ENCODE results near the gene EZH2. TPM values are rescaled to one million over a fixed set of nuclear protein-coding genes. Genes with fewer than 3 reads are reported as not detected.

The EZH2 gene
- total RNA-seq, 1 experiment from 2014 or later = 48.1 TPM

DNA sequence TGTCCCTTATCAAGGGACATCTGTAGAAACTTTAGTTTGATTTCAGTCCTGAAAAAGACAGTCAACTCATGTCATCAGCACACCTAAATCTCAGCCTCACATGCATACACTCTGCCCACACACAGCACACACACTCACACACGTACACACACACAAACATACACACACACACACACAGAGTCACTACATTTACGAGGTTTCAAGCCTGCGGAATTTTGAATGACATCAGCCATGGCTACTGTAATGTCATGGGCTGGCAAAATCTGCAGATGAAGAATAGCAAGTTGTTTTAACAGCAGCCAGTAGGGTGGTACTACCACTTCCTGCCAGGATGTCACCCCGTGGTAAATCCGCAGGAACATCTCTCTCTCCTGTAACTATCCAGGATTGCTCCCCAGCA, 37.1 kb upstream of the EZH2 start:
- Mint-ChIP-seq H3K9me3 (ENCODE audit: unreplicated experiment) (no peaks in the 10 kb centered on the region), H3K36me3 (ENCODE audit: insufficient read depth, unreplicated experiment) (no peaks in the 10 kb centered on the region), H3K27ac (ENCODE audit: low read depth, unreplicated experiment) (no peak overlapping the region), H3K4me1 (ENCODE audit: insufficient read depth, unreplicated experiment) (no peaks in the 10 kb centered on the region), H3K4me3 (ENCODE audit: unreplicated experiment) (no peak overlapping the region), H3K27me3 (ENCODE audit: insufficient read depth, unreplicated experiment) (no peaks in the 10 kb centered on the region)
- ChIA-PET POLR2A (interaction anchor here (0.6 kb wide), 1 partner anchor 379 kb away, joined by 3 read pairs; no protein-coding TSS in a partner anchor), CTCF (no interaction called here)
- no TSS peak for BruUV-seq (replicated peaks)
- TF ChIP-seq, protein P1, sequence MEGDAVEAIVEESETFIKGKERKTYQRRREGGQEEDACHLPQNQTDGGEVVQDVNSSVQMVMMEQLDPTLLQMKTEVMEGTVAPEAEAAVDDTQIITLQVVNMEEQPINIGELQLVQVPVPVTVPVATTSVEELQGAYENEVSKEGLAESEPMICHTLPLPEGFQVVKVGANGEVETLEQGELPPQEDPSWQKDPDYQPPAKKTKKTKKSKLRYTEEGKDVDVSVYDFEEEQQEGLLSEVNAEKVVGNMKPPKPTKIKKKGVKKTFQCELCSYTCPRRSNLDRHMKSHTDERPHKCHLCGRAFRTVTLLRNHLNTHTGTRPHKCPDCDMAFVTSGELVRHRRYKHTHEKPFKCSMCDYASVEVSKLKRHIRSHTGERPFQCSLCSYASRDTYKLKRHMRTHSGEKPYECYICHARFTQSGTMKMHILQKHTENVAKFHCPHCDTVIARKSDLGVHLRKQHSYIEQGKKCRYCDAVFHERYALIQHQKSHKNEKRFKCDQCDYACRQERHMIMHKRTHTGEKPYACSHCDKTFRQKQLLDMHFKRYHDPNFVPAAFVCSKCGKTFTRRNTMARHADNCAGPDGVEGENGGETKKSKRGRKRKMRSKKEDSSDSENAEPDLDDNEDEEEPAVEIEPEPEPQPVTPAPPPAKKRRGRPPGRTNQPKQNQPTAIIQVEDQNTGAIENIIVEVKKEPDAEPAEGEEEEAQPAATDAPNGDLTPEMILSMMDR (IDR thresholded peaks at IDR 0.05; ENCODE audit: unreplicated experiment) = no peak
- intact Hi-C loops (cut with micrococcal nuclease) = no loop called here
- DNase-seq (ENCODE audit: unreplicated experiment) = no peak

DNA sequence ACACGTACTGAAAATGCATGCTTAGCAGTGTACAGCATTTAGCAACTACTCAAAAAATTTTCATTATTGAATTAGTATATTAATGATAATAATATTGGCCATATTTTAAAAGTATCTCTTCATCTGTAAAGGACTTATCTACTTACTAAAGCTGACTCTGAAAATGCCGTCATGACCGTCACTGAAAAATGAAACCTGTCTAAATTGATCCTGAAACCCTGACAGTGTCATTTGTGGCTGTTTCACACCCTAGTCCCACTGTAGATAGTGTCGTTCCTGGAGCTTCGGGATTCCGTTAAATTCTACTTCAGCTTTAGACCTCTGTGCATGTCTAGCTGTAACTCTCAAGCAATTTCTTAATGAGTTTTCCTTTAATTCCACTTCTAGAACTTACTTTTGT, 35.8 kb upstream of the EZH2 start:
- Mint-ChIP-seq H3K4me3 (ENCODE audit: unreplicated experiment) (no peak overlapping the region), H3K36me3 (ENCODE audit: insufficient read depth, unreplicated experiment) (no peaks in the 10 kb centered on the region), H3K9me3 (ENCODE audit: unreplicated experiment) (no peaks in the 10 kb centered on the region), H3K27me3 (ENCODE audit: insufficient read depth, unreplicated experiment) (no peaks in the 10 kb centered on the region), H3K27ac (ENCODE audit: low read depth, unreplicated experiment) (no peak overlapping the region), H3K4me1 (ENCODE audit: insufficient read depth, unreplicated experiment) (no peaks in the 10 kb centered on the region)
- no peak for DNase-seq (ENCODE audit: unreplicated experiment)
- TF ChIP-seq, protein P1 (IDR thresholded peaks at IDR 0.05; ENCODE audit: unreplicated experiment) = no peak
- ChIA-PET POLR2A (interaction anchor here (0.5 to 1.1 kb wide), 4 partner anchors 10 to 145 kb away, joined by 3 to 5 read pairs (median 3); no protein-coding TSS in a partner anchor), CTCF (interaction anchor here (1.2 kb wide), 1 partner anchor 63 kb away, joined by 3 read pairs; no protein-coding TSS in a partner anchor)
- BruUV-seq (replicated peaks) = no TSS peak
- intact Hi-C loops (cut with micrococcal nuclease) = loop anchor here (10.0 kb wide), 1 partner anchor 585 kb away; no protein-coding TSS in a partner anchor

DNA sequence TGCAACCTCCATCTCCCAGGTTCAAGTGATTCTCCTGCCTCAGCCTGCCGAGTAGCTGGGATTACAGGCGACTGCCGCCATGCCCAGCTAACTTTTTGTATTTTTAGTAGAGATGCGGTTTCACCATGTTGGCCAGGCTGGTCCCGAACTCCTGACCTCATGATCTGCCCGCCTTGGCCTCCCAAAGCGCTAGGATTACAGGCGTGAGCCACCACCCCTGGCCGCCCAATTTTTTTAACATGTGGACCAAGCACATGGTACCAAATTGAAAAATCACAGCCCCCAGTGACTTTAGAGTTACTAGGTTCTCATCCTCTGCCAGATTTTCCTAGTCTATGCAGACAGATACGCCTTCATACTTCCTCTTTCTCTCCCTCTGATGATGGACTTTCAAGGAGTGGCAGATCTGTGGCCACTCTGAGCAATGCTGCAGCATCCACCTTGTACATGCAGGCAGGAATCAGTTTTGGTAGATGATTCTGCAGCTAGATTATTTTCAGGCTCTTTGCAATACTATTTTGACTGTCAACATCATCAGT, 34.0 kb upstream of the EZH2 start:
- no peaks in the 10 kb centered on the region for H3K27me3 Mint-ChIP-seq (ENCODE audit: insufficient read depth, unreplicated experiment)
- H3K36me3 Mint-ChIP-seq (ENCODE audit: insufficient read depth, unreplicated experiment) = no peaks in the 10 kb centered on the region
- intact Hi-C loops (cut with micrococcal nuclease) = loop anchor here (10.0 kb wide), 1 partner anchor 587 kb away; no protein-coding TSS in a partner anchor
- no TSS peak for BruUV-seq (replicated peaks)
- no peaks in the 10 kb centered on the region for H3K9me3 Mint-ChIP-seq (ENCODE audit: unreplicated experiment)
- DNase-seq (ENCODE audit: unreplicated experiment) = no peak
- H3K27ac Mint-ChIP-seq (ENCODE audit: low read depth, unreplicated experiment) = no peak overlapping the region
- POLR2A ChIA-PET = no interaction called here
- TF ChIP-seq, protein P1 (IDR thresholded peaks at IDR 0.05; ENCODE audit: unreplicated experiment) = no peak
- CTCF ChIA-PET = no interaction called here
- no peak overlapping the region for H3K4me3 Mint-ChIP-seq (ENCODE audit: unreplicated experiment)
- peaks cover 10% of the 10 kb centered on the region for H3K4me1 Mint-ChIP-seq (ENCODE audit: insufficient read depth, unreplicated experiment)

DNA sequence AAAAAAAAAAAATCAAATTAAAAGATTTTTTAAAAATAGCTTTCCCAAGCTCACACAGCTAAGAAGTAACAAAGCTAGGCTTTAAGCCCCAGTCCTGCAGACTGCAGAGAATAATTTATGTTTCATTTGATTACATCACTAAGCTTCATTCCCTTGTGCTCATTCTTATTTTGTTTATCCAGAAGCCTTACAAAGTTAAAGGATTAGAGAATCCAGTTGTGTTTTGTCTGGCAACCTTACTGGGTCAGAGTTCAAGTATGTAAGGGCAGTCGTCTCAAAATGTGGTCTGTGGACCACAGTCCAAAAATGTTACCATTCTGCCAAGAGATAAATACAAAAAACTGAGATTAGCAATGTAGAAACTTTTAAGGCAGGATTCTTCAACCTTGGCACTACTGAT, 32.1 kb upstream of the EZH2 start:
- Mint-ChIP-seq H3K27me3 (ENCODE audit: insufficient read depth, unreplicated experiment) (no peaks in the 10 kb centered on the region), H3K9me3 (ENCODE audit: unreplicated experiment) (no peaks in the 10 kb centered on the region), H3K4me3 (ENCODE audit: unreplicated experiment) (no peak overlapping the region), H3K4me1 (ENCODE audit: insufficient read depth, unreplicated experiment) (peaks cover 10% of the 10 kb centered on the region), H3K27ac (ENCODE audit: low read depth, unreplicated experiment) (no peak overlapping the region), H3K36me3 (ENCODE audit: insufficient read depth, unreplicated experiment) (no peaks in the 10 kb centered on the region)
- CTCF ChIA-PET = interaction anchor here (0.6 to 1.0 kb wide), 4 partner anchors 11 to 673 kb away, joined by 3 read pairs; no protein-coding TSS in a partner anchor
- TF ChIP-seq, protein P1 (IDR thresholded peaks at IDR 0.05; ENCODE audit: unreplicated experiment) = no peak
- no TSS peak for BruUV-seq (replicated peaks)
- no peak for DNase-seq (ENCODE audit: unreplicated experiment)
- intact Hi-C loops (cut with micrococcal nuclease) = loop anchor here (10.0 kb wide), 1 partner anchor 589 kb away; no protein-coding TSS in a partner anchor
- POLR2A ChIA-PET = interaction anchor here (1.0 kb wide), 1 partner anchor 24 kb away, joined by 3 read pairs; no protein-coding TSS in a partner anchor

Measured in MCF 10A (cell line).